ENCODE results near the gene DXO.

DNA sequence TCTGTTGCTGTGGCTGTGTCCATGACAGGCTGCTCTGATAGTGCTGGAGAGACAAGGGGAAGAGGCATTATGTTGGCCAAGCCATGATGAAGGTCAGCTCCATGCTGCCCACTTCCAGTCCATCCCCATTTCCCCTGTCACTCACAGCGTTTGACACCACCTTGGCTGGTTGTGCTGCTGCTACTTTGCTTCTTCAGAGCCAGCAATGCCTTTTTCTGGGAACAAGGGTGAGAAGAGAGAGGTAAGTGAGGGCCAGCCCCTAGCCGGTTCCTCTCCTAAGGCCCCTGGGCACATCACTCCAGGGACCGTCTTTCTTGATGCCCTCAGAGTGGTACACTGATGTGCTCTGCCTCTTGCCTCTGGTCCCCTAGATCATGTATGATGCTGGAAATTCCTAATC, 15.1 kb downstream of the DXO start:
- TF ChIP-seq, protein P1, sequence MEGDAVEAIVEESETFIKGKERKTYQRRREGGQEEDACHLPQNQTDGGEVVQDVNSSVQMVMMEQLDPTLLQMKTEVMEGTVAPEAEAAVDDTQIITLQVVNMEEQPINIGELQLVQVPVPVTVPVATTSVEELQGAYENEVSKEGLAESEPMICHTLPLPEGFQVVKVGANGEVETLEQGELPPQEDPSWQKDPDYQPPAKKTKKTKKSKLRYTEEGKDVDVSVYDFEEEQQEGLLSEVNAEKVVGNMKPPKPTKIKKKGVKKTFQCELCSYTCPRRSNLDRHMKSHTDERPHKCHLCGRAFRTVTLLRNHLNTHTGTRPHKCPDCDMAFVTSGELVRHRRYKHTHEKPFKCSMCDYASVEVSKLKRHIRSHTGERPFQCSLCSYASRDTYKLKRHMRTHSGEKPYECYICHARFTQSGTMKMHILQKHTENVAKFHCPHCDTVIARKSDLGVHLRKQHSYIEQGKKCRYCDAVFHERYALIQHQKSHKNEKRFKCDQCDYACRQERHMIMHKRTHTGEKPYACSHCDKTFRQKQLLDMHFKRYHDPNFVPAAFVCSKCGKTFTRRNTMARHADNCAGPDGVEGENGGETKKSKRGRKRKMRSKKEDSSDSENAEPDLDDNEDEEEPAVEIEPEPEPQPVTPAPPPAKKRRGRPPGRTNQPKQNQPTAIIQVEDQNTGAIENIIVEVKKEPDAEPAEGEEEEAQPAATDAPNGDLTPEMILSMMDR (IDR thresholded peaks at IDR 0.05; ENCODE audit: borderline replicate concordance, extremely low read depth, low read length, poor library complexity, severe bottlenecking) = no peak
- no peak for TF ChIP-seq EZH2 (IDR thresholded peaks at IDR 0.05; ENCODE audit: borderline replicate concordance, low read depth, low read length, severe bottlenecking)
